ENCODE measurements around the gene UPF2. TPM values are rescaled to one million over a fixed set of nuclear protein-coding genes. Genes with fewer than 3 reads are reported as not detected.

Gene UPF2
- total and polyA plus RNA-seq, 2 of the 13 experiments (the other 11 are each of a cell fraction or from before 2014, with no cell fraction given): 6.2 to 14.5 TPM

DNA sequence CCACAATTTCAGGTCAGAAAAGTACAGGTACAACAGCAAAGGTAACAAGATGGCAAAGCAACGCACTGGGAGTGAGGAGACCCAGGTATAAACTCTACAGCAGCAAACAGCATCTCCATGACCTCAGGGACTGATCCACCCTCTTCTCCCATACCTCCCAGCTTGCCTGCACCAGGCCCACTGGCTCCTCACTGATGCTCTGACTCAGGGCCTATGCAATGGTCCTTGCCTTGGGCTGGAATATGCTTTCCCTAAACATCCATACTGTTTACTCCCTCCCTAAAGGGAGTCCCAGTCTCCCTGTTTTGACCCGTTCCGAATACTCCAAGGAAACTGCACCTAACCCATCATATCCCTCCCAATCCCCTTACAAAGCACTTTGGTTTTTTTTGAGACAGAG is 60.4 kb downstream of the UPF2 start (continued):
- TF ChIP-seq THAP11 (CRISPR knock-in tag; IDR thresholded peaks at IDR 0.05) (no peak), PPARG (CRISPR knock-in tag; conservative IDR thresholded peaks at IDR 0.05) (no peak), YY1 (IDR thresholded peaks at IDR 0.05; ENCODE audit: insufficient read depth, insufficient replicate concordance, low read depth, low read length) (no peak), ZFP36L2 (CRISPR knock-in tag; IDR thresholded peaks at IDR 0.05) (no peak), HNF4A (CRISPR knock-in tag; IDR thresholded peaks at IDR 0.05) (no peak), ZNF230 (CRISPR knock-in tag; IDR thresholded peaks at IDR 0.05) (no peak)
- TF ChIP-seq, protein P1, sequence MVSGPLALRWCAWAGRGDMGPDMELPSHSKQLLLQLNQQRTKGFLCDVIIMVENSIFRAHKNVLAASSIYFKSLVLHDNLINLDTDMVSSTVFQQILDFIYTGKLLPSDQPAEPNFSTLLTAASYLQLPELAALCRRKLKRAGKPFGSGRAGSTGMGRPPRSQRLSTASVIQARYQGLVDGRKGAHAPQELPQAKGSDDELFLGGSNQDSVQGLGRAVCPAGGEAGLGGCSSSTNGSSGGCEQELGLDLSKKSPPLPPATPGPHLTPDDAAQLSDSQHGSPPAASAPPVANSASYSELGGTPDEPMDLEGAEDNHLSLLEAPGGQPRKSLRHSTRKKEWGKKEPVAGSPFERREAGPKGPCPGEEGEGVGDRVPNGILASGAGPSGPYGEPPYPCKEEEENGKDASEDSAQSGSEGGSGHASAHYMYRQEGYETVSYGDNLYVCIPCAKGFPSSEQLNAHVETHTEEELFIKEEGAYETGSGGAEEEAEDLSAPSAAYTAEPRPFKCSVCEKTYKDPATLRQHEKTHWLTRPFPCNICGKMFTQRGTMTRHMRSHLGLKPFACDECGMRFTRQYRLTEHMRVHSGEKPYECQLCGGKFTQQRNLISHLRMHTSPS (CRISPR knock-in tag; IDR thresholded peaks at IDR 0.05; ENCODE audit: low read depth): no peak
- TF ChIP-seq, protein P2, sequence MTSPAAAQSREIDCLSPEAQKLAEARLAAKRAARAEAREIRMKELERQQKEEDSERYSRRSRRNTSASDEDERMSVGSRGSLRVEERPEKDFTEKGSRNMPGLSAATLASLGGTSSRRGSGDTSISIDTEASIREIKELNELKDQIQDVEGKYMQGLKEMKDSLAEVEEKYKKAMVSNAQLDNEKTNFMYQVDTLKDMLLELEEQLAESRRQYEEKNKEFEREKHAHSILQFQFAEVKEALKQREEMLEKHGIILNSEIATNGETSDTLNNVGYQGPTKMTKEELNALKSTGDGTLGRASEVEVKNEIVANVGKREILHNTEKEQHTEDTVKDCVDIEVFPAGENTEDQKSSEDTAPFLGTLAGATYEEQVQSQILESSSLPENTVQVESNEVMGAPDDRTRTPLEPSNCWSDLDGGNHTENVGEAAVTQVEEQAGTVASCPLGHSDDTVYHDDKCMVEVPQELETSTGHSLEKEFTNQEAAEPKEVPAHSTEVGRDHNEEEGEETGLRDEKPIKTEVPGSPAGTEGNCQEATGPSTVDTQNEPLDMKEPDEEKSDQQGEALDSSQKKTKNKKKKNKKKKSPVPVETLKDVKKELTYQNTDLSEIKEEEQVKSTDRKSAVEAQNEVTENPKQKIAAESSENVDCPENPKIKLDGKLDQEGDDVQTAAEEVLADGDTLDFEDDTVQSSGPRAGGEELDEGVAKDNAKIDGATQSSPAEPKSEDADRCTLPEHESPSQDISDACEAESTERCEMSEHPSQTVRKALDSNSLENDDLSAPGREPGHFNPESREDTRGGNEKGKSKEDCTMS (CRISPR knock-in tag; conservative IDR thresholded peaks at IDR 0.05): no peak

DNA sequence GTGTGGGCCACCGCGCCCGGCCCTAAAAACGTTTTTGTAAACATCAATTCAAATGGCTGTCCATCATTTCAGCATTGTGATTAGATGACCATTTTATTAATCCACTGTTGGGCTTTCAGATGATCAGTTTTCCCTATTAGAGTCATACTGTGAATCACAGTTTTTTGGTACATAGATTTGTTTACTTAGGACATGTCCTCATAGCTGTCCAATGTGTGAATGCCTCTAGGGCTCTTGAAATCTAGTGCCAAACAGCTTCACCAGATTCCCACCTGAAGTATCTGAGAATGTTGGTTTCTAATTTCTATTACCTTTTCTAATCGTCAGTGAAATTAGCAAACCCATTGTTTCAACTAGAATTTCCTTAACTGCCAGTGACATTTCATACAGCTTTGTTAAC is 66.8 kb downstream of the UPF2 start:
- peaks cover 6 to 23% of the 10 kb centered on the region in 2 experiments for H3K36me3 ChIP-seq (replicated peaks in 1 of 2; ENCODE audit: control insufficient read depth in 1 of 2, insufficient read depth in 2 of 2, low read length in 2 of 2)
- 91% methylated on average over 5 of the region's 5 CpGs for WGBS (ENCODE audit: low lambda C conversion rate)
- intact Hi-C loops (cut with micrococcal nuclease; ENCODE audit: unreplicated experiment): no loop called here
- TF ChIP-seq CENPT (CRISPR knock-in tag; IDR thresholded peaks at IDR 0.05; ENCODE audit: low read depth) (no peak), ZNF383 (CRISPR knock-in tag; IDR thresholded peaks at IDR 0.05; ENCODE audit: borderline replicate concordance) (no peak), ASH2L (IDR thresholded peaks at IDR 0.05; ENCODE audit: insufficient read length, low read depth, low read length) (no peak), TEAD2 (CRISPR knock-in tag; IDR thresholded peaks at IDR 0.05) (no peak), KDM3A (CRISPR knock-in tag; IDR thresholded peaks at IDR 0.05; ENCODE audit: low read depth) (no peak)
- TF ChIP-seq, protein P3, sequence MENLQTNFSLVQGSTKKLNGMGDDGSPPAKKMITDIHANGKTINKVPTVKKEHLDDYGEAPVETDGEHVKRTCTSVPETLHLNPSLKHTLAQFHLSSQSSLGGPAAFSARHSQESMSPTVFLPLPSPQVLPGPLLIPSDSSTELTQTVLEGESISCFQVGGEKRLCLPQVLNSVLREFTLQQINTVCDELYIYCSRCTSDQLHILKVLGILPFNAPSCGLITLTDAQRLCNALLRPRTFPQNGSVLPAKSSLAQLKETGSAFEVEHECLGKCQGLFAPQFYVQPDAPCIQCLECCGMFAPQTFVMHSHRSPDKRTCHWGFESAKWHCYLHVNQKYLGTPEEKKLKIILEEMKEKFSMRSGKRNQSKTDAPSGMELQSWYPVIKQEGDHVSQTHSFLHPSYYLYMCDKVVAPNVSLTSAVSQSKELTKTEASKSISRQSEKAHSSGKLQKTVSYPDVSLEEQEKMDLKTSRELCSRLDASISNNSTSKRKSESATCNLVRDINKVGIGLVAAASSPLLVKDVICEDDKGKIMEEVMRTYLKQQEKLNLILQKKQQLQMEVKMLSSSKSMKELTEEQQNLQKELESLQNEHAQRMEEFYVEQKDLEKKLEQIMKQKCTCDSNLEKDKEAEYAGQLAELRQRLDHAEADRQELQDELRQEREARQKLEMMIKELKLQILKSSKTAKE (CRISPR knock-in tag; IDR thresholded peaks at IDR 0.05; ENCODE audit: borderline replicate concordance): no peak
- TF ChIP-seq, protein P4, sequence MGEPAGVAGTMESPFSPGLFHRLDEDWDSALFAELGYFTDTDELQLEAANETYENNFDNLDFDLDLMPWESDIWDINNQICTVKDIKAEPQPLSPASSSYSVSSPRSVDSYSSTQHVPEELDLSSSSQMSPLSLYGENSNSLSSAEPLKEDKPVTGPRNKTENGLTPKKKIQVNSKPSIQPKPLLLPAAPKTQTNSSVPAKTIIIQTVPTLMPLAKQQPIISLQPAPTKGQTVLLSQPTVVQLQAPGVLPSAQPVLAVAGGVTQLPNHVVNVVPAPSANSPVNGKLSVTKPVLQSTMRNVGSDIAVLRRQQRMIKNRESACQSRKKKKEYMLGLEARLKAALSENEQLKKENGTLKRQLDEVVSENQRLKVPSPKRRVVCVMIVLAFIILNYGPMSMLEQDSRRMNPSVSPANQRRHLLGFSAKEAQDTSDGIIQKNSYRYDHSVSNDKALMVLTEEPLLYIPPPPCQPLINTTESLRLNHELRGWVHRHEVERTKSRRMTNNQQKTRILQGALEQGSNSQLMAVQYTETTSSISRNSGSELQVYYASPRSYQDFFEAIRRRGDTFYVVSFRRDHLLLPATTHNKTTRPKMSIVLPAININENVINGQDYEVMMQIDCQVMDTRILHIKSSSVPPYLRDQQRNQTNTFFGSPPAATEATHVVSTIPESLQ (CRISPR knock-in tag; conservative IDR thresholded peaks at IDR 0.05): no peak

More for the DNA sequence above, 66.8 kb downstream of the UPF2 start:
- BruUV-seq (replicated peaks): no TSS peak
- ATAC-seq (no peak), FAIRE-seq (no peak), DNase-seq (ENCODE audit: low spot score) (no peak)
- no peak overlapping the region for H3K27ac ChIP-seq (ENCODE audit: extremely low read length, insufficient read depth, low read length)
- ChIA-PET CTCF (ENCODE audit: low intra/inter-chr PET ratio, low total read pairs) (no interaction called here), POLR2A (no interaction called here)
- in situ Hi-C loops (cut with HindIII; ENCODE audit: extremely low pct_ligation_motif_present, low pct_unique_long_range_greater_than_20kb): loop anchor here (25.0 kb wide), 1 partner anchor 463 kb away; no protein-coding TSS in a partner anchor
- H3K9me3 ChIP-seq (ENCODE audit: low read length): no peaks in the 10 kb centered on the region
- no peak overlapping the region for H3K4me3 ChIP-seq (replicated peaks in 1 of 3; ENCODE audit: insufficient read depth in 1 of 3, low read depth in 2 of 3, low read length in 3 of 3)
- H3K9ac ChIP-seq (ENCODE audit: insufficient read depth, low read depth, low read length): no peak overlapping the region
- no peak overlapping the region for H2AFZ ChIP-seq (ENCODE audit: low read length)
- H3K4me2 ChIP-seq (ENCODE audit: low read depth, low read length): no peak overlapping the region
- no peaks in the 10 kb centered on the region for H4K20me1 ChIP-seq (ENCODE audit: insufficient read depth, low read length)
- H3K27me3 ChIP-seq (ENCODE audit: control insufficient read depth in 1 of 2, insufficient read depth in 2 of 2, low read length in 2 of 2): no peaks in the 10 kb centered on the region
- no peaks in the 10 kb centered on the region for H3K79me2 ChIP-seq (ENCODE audit: insufficient read depth, low read length)
- H3K4me1 ChIP-seq (ENCODE audit: insufficient read depth, low read length): no peaks in the 10 kb centered on the region
